GM18861 (cell line): ENCODE results near the gene ADORA2A.

Experiments used
- ATAC-seq: cut with Tn5 transposase; IDR thresholded peaks from one replicate; pipeline ENCODE4 v1.9.1; 2021; ENCODE audit not compliant: unreplicated experiment

Gene ADORA2A

DNA sequence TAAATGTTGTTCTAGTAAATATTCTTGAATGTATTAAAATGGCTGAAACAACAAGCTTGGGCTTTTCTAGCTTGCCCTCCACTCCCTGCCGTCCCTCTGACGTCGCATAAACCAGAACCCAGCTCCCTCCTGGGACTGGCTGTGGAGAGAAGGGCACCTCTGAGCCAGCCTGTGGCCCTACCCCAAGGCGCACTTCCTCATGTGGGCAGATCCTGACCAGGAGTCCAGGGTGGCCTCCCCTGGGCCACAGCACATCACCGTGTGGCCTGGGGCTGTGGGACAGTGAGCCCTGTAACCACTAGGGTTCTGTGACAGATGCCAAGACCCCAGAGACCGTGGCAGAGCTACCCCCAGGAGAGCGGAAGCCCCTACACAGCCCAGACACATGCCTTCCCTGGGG, 10.2 kb upstream of the ADORA2A start:
- no peak for ATAC-seq

- no peak for ATAC-seq
These were observed 9.3 kb upstream of the ADORA2A start for GRCh38 chr22:24417901-24418641.

DNA sequence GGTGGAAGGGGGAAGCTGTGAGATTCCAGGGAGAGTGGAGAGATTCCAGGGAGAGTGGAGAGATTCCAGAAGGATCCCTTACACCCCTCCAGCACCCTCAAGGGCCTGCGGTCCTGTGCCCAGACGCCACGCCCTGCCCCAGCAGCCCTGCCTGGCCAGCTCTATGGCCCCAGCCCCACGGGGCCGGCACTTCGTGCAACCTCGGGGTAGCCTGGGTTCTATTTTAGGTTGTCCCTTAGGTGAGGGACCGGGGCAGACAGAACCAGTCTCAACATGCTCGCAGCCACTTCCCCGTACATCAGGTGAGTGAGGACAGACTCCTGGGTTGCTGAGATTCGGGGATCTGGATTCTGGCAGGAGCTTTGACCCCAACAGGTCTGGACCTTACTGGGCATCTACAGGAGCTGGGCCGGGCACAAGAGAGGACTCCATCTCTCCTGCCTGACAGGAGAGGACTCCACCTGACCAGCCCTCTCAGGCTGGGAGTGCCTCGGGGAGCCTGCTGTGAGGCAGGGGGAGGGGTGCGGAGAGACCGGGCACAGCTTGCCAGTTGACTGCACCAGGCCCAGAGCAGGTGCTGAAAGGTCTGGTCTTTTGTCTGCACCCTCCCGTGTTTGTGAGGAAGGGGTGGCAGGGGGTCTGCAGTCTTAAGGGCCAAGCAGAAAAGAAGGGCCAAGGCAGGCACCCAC, 8.5 kb upstream of the ADORA2A start:
- no peak for ATAC-seq

- ATAC-seq: no peak
These were observed 7.9 kb upstream of the ADORA2A start for GRCh38 chr22:24419475-24419850.

DNA sequence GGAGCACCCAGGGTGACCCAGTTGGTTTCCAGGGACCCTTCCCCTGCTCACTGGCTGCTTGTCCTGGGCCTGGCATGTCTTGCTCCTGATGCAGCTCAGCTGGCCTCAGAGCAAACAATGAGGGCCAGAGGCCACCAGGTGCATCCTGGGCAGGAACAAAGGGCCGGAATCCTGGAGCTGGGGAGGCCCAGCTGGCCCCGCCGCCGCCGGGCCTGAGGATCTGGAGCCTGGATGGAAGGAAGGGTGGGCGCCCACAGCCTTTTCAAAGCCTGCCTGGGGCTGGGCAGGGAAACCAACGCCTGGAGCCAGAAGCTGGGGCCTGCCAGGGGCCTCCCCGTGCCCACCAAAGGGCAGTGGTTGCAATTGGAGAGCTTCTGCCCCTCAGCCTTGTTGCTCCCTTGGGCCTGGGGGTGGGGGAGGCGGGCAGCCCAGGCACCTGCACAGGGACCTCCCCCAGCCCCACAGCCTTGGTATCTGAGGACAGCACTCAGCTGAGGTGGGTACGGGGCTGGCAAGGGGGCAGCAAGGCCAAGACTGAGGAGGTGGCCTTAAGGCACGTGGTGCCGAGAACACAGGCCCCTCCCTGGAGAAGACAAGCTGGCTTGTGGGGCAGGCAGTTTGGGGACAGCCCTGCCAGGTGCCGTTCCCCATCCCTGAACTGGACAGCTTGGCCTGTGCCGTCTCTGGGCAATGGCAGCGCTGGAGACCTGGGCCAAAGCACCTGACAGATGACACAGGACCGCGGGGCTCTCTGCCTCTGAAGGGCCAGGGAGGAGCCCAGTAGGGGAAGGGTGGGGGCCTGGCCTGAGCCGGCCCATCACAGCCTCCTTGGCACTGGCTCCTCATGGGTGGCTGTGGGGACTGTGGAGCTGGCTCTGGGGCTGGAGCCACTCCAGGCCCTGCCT, 7.1 kb upstream of the ADORA2A start:
- no peak for ATAC-seq

DNA sequence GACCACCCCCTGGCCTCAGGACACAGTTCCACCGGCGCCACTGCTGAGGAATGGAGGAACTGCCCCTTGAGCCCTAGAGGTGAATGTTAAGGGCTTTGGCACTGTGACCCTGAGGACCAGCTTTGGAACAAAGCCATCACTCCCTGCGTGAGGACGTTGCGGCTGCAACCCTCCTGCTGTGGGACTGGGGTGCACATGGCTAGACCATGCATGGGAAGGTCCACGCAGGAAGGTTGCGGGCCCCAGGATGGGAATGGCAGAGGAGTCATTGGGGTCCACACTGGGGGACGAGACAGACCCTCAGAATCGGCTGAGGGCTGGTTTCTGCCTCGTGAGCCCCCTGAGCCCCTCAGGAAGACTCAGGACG, 6.4 kb upstream of the ADORA2A start:
- ATAC-seq: no peak

GRCh38 chr22:24421428-24421931, 5.9 kb upstream of the ADORA2A start:
- no peak for ATAC-seq

DNA sequence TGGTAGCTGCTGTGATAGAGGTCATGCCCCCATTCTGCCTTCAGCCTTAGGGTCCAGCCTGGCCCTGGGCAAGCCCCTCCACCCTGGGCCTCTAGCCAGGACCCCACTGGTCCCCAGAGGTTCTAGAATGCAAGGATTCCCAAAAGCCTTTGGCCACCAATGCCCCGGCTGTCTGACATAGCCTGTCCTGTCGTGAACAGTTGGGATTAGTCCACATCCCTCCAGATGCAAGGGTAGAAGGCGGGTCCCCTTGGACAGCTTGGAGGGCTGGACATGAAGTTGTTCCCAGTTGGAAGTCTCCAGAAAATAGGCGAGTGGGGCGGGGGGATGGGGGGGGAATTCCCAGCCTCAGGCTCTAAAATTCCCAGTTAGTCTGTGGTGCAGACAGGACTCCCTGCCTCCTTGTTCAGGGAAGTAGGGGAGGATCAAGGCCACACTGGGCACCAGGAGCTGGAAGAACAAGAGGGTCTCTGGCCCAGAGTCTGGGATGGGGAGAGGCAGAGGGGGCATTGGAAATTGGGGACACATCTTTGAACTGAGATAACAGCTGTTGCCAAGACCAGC, 5.2 kb upstream of the ADORA2A start:
- ATAC-seq: no peak

DNA sequence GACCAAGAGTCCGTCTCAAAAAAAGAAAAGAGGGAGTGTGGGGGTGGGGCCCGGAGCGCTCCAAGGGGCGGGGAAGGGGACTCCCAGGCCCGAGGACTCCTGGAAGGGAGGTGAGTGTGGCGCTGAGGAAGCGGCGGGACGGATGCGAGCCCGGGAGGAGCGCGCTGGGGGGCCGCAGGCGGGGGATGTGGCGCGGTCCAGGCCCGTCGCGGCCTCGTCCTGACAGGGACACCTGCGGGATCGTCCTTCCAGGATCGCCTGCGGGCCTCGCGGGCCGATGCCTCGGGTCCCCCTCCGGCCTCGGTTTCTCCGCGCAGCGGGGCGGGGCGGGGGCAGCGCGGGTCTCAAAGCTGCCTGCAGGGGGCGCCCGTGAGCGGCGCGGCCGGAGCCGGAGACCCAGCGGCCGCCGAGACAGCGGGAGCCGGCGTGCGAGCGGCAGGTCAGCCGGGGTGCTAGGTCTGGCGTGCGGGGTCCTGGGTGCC, 3.8 kb upstream of the ADORA2A start:
- no peak for ATAC-seq

DNA sequence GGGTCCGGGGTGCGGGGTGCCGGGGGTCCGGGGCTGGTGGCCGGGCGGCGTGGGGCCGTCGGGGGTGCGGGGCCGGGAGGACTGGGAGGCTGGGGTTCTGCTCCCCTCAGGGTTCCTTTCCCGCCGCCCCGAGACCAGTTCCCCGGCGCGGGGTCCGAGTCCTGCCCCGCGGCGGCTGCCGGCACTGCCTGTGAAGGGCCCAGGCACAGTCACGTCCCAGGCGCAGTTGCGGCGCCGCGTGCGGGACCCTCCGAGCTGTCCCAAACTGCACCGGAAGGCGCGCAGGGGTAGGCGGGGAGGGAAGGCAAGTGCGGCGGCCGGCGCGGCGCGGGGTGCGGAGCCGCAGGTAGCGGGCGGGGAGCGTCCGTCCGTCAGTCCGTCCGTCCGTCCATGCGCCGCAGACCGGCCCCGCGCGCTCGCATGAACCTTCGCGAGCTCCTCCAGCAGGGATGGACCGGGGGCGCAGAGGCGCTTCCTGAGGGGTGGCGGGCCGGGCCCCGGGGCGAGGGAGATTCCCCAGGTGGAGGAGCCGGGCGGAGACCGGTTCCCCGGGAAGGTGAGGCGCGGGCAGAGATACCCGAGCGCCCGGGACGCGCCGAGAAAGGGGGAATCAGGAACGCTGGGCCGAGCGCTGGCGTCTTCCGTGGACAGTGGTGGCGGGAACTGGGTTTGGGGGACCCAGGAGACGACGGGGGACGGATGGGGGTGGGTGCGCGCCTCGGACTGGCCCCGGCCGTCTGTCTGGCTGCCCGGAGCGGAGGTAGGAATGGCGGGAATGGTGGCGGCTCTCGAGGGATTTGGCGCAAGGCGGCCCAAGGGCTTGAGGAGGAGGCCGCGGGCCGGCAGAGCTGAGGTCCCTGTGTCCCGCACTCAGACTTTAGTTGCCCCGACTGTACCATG, 3.1 kb upstream of the ADORA2A start:
- no peak for ATAC-seq

GRCh38 chr22:24424901-24425775, 2.3 kb upstream of the ADORA2A start:
- ATAC-seq: no peak

DNA sequence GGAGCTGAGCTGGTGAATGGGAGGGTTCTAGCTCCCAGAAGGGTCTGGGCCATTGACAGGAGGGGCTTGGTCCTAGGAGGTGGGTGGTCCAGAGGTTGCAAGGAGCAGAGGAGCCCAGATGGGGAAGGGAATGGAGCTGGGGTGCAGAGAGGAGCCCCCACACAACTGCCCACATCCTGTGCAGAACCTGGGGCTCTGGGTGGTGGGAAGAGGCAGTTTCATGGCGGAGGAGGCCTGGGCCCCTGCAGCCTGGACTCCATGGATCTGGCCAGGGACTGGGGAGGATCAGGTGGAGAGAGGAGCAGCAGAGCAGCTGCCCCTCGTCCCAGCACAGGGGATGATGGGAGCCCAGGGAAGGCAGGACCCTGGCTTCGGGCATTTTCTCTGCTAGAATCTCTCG, 963 bp upstream of the ADORA2A start:
- no peak for ATAC-seq

- no peak for ATAC-seq
These were observed 424 bp upstream of the ADORA2A start for GRCh38 chr22:24426851-24427499.

DNA sequence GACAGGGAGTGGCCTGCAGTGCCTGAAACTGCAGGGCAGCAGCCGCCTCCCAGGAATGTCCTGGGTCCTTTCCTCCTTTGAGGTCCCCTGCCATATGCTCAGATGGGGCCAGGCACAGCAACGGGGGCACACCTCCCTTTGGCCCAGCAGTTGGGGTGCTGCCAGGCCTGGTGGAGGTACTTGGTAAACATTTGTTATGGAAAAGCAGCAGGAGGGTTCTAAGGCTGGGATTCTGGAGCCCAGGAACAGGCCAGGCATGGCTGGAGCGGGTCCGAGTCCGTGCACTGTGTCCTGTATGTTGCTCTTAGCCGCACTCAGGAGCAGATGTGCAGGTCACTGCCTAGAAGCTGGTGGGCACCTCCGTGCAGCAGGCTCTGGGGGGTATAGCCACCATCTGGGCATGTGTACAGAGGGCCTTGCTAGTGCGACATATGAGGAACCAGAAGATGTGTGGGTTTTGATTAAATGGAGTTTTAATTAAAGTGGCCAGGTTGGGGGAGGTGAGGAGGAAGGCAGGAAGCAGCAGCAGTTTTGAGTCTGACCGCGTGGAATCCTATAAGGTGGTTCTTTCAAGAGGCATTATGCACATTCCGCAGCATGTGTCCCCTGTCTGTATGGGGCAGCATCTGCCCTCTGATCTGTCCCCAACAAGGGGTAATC, 1.5 kb downstream of the ADORA2A start:
- no peak for ATAC-seq

DNA sequence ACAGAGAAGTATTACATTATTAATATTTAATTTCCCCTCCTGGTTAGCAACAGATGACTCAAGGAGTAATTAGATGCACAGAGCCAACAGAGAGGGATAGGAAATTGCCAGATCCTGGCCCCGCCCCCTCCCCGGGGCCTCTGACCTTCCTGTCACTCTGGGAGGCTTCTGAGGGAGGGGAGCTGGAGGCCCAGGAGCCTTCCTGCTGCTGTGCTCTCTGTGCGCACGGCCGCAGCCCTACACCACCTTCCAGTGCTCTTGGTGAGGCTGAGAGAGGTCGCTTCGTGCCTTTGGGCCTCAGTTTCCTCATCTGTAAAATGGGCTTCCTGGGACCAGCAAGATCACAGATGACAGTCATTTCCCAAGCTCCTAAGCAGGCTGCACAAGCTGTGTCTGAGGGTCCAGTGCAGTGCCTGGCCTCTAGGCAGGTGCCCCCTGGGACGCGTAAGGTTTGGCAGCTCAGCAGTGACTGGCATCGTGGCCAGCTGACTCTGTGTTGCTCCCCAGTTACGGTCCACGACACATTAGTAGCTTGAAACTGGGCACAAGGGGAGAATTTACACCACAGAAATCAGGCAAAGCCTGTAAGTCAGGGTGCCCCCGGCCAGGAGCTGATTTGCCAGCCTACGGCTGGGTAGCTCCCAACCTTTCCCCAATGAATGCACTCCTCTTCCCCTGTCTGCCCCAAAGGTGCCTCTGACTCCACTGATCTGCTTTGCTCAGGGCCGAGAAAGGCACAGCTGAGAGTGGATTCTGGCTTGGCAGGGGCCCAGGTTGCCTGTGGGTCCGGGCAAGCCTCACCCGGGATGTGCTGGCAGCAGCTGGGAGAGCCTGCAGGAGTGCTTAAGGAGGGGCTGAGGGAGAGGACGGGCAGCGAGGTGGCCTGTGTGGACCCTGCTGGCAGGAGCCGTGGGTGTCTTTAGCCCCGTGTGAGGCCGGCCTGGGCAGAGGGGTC, 2.3 kb downstream of the ADORA2A start:
- no peak for ATAC-seq

DNA sequence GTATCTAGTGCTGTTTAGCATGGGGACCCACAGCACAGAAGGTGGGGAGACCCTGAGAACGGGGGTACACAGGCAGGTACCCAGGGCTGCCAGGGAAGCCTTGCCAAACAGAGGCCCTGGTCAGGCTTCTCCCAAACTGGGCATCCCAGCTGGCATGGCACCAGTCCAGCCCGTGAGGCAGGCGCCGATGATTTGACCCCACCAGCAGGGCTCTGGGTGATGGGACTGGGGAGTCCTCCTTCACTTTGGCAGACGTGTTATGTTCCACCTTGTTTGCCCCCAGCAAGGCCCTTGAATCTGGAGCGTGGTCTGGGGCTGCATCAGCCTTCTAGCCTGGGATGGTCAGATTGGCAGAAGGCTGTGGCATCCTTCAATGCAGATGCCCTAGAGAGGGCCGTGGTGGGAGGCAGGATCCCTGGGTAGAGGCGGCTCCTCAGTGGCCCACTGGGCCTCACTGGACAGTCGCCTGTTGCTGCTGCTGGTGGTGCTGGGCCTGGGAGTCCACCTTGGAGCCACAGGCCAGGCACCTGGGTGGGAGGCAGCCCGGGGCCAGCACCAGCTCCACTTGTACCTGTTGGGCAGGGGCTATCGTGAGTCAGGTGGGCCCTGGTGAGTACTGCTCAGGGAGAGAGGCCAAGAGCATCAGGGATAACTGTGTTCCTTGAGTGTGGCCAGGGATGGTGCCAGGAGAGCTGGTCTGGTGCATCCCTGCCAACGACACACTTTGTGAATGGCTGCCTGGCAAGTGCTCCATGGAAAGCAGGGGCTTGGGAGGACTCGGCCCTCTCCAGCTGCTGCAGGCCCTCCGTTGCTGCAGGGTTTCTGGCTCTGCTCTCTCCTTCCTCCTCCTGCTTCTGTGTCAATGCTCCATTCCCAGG, 3.3 kb downstream of the ADORA2A start:
- no peak for ATAC-seq
